ENCODE measurements around the gene CDYL2. TPM values are rescaled to one million over a fixed set of nuclear protein-coding genes. Genes with fewer than 3 reads are reported as not detected.

The CDYL2 gene
- total and polyA plus RNA-seq, 4 donors = 8.5 to 15.9 (median 11.7) TPM

DNA sequence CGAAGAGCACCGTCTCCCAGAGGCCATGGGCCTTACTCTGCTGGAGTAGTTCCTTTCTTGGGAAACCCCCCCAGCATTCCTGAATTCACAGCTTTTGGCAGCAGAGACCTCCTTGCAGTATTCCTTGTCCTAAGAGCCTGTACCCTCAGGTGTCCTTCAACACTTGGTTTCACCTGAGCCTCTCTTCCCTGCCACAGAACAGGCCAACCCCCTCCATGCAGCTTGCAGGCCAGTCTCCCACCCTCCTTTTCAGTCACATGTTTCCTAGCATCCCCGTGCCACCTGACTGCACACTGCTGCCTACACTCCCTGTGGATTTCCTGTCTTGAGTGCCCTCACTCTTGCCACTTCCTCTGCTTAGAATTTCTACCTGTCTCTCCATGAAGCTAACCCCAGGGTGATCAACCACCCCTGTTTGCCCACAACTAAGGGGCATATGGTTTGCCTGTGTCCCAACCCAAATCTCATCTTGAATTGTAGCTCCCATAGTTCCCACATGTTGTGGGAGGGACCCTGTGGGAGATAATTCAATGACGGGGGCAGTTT lies 198.1 kb downstream of the CDYL2 start:
- no peak for DNase-seq (ENCODE audit: low read depth in 4 of 6, low spot score in 6 of 6)
- Histone ChIP-seq H3K36me3 (ENCODE audit: control insufficient read depth, insufficient read depth, low read length) (peaks cover 36% of the 10 kb centered on the region), H3K27me3 (ENCODE audit: control insufficient read depth, insufficient read depth, low read length) (no peaks in the 10 kb centered on the region), H3K4me3 (ENCODE audit: low read depth, low read length) (no peak overlapping the region), H3K27ac (ENCODE audit: low read depth, low read length) (no peak overlapping the region), H3K4me1 (ENCODE audit: control insufficient read depth, insufficient read depth, low read length) (no peaks in the 10 kb centered on the region), H3K9me3 (ENCODE audit: control insufficient read depth, insufficient read depth, low read length) (no peaks in the 10 kb centered on the region)
- WGBS (ENCODE audit: insufficient coverage) = 98% methylated on average over 3 of the region's 4 CpGs

DNA sequence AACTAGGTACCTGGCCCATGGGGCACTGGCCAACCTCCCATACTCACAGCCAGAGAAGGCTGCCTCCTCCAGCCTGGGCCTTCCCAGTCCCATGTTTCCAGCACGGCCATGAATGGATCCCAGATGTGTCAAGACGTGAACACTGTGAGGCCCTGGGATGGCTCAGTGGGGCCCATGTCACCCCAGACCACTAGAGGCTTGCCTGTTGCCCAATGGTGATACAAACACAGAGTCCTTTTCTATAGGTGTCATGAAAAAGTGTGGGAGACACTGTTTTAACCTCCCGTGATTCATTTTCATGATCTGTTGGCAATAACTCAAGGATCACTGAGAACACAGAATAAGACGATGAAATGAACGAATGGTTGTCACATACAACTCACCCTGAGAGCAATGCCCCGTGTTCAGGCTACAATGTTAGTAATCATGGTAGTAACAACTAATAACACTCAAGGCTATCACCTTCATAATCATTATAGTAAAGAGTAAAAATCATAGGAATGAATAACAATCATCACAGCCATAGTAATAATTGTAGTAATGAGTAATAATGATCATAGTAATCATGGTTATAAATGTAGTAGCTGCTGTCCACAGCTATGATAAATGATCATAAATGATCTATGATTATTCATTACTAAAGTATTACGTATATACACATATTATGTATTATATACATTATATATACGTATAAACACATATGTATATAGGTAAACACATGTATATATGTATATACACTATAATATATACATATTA lies 199.6 kb downstream of the CDYL2 start:
- no peaks in the 10 kb centered on the region for H3K9me3 ChIP-seq (ENCODE audit: control insufficient read depth, insufficient read depth, low read length)
- H3K4me3 ChIP-seq (ENCODE audit: low read depth, low read length) = no peak overlapping the region
- no peak overlapping the region for H3K27ac ChIP-seq (ENCODE audit: low read depth, low read length)
- H3K27me3 ChIP-seq (ENCODE audit: control insufficient read depth, insufficient read depth, low read length) = no peaks in the 10 kb centered on the region
- no peak for DNase-seq (ENCODE audit: low read depth in 4 of 6, low spot score in 6 of 6)
- H3K36me3 ChIP-seq (ENCODE audit: control insufficient read depth, insufficient read depth, low read length) = peaks cover 28% of the 10 kb centered on the region
- no peaks in the 10 kb centered on the region for H3K4me1 ChIP-seq (ENCODE audit: control insufficient read depth, insufficient read depth, low read length)
- WGBS (ENCODE audit: insufficient coverage) = 100% methylated on average over 2 of the region's 8 CpGs

DNA sequence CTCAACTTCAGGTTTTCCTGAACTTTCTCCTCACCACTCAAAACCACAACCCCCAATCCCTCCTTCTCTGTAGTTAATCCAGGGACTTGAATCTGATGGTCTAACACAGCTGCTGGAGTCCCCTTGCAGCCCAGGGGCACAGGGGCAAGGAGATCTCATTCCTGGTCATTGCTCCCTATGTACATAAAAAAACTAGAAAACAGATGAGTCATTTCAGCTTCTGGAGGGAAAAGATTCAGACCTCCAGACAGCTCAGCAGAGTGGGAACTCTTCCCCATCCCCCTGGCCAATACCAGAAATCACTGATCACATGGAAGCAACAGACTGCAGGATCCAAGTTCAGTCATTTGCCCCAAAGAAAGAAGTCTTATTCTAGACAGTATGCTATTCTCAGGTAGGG lies 201.5 kb downstream of the CDYL2 start:
- Histone ChIP-seq H3K36me3 (ENCODE audit: control insufficient read depth, insufficient read depth, low read length) (peaks cover 22% of the 10 kb centered on the region), H3K4me3 (ENCODE audit: low read depth, low read length) (no peak overlapping the region), H3K9me3 (ENCODE audit: control insufficient read depth, insufficient read depth, low read length) (no peaks in the 10 kb centered on the region), H3K27ac (ENCODE audit: low read depth, low read length) (no peak overlapping the region), H3K4me1 (ENCODE audit: control insufficient read depth, insufficient read depth, low read length) (no peaks in the 10 kb centered on the region), H3K27me3 (ENCODE audit: control insufficient read depth, insufficient read depth, low read length) (no peaks in the 10 kb centered on the region)
- no peak for DNase-seq (ENCODE audit: low read depth in 4 of 6, low spot score in 6 of 6)

DNA sequence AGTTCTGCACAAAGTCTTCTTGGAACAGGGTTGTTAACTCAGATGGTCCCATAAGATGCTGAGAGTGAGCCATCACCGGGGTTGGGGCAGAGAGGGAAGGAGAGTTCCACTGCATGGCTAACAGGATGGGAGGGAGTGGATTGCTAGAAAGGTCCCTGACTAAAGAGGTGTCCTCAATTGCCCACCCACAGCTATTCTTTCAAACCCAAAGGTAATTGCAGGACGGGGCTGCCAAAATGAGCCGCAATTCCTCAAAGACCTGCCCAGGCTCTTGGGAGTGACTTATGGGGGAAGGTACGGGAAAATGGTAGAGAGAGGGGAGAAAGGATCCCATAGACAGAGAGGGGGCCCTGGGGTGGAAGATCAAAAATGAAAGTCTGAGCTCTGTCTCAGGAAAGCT lies 203.2 kb downstream of the CDYL2 start:
- Histone ChIP-seq H3K4me3 (ENCODE audit: low read depth, low read length) (no peak overlapping the region), H3K27ac (ENCODE audit: low read depth, low read length) (no peak overlapping the region), H3K4me1 (ENCODE audit: control insufficient read depth, insufficient read depth, low read length) (no peaks in the 10 kb centered on the region), H3K9me3 (ENCODE audit: control insufficient read depth, insufficient read depth, low read length) (no peaks in the 10 kb centered on the region), H3K36me3 (ENCODE audit: control insufficient read depth, insufficient read depth, low read length) (peaks cover 14% of the 10 kb centered on the region), H3K27me3 (ENCODE audit: control insufficient read depth, insufficient read depth, low read length) (no peaks in the 10 kb centered on the region)
- DNase-seq (ENCODE audit: low read depth in 4 of 6, low spot score in 6 of 6) = no peak
- 60% methylated on average over 2 of the region's 4 CpGs for WGBS (ENCODE audit: insufficient coverage)

DNA sequence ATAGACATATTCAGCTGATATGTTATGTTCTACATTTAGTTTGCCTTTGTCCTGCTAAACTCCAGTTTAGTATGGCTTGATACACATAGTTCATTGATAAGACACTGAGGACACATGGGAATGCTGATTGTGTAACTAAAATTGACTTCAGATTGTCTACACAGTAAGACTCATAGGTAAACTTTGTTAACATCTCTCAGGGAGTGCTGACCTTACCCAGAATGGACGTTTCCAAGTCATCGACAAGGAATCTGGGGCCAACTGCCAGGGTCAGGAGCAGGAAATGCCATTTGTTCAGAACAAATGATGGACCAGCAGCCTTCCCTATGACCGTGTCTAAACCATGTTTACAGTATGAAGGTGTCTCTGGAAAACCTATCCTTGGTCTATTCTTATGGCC lies 204.9 kb downstream of the CDYL2 start:
- no peak overlapping the region for H3K4me3 ChIP-seq (ENCODE audit: low read depth, low read length)
- no peaks in the 10 kb centered on the region for H3K27me3 ChIP-seq (ENCODE audit: control insufficient read depth, insufficient read depth, low read length)
- DNase-seq (ENCODE audit: low read depth in 4 of 6, low spot score in 6 of 6) = no peak
- peaks cover 8% of the 10 kb centered on the region for H3K36me3 ChIP-seq (ENCODE audit: control insufficient read depth, insufficient read depth, low read length)
- H3K9me3 ChIP-seq (ENCODE audit: control insufficient read depth, insufficient read depth, low read length) = no peaks in the 10 kb centered on the region
- no peaks in the 10 kb centered on the region for H3K4me1 ChIP-seq (ENCODE audit: control insufficient read depth, insufficient read depth, low read length)
- WGBS (ENCODE audit: insufficient coverage) = 93% methylated on average over 3 of the region's 3 CpGs
- H3K27ac ChIP-seq (ENCODE audit: low read depth, low read length) = no peak overlapping the region

DNA sequence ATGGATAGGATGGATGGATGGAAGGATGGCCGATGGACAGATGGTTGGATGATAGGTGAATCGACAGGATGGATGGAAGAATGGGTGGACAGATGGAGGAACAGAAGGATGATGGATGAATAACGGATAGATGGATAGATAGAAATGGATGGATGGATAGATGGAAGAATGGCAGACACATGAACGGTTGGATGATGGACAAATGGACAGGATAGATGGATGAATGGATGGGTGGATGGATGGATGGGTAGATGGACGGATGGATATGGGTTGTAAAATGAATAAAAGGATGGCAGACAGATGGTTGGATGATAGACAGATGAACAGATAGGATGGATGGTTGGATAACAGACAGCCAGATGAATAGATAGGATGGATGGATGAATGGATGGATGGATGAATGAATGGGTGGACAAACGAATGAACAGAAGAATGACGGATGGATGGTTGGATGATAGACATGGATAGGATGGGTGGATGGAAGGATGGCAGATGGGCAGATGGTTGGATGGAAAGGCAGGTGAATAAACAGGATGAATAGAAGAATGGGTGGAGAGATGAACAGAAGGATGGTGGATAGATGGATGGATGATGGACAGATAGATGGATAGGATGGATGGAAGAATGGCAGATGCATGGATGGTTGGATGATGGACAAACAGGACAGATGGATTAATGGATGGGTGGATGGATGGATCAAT lies 207.7 kb downstream of the CDYL2 start:
- H3K36me3 ChIP-seq (ENCODE audit: control insufficient read depth, insufficient read depth, low read length) = no peaks in the 10 kb centered on the region
- no peaks in the 10 kb centered on the region for H3K27me3 ChIP-seq (ENCODE audit: control insufficient read depth, insufficient read depth, low read length)
- H3K4me3 ChIP-seq (ENCODE audit: low read depth, low read length) = no peak overlapping the region
- H3K27ac ChIP-seq (ENCODE audit: low read depth, low read length) = no peak overlapping the region
- H3K9me3 ChIP-seq (ENCODE audit: control insufficient read depth, insufficient read depth, low read length) = no peaks in the 10 kb centered on the region
- WGBS (ENCODE audit: insufficient coverage) = 90% methylated on average over 7 of the region's 7 CpGs
- H3K4me1 ChIP-seq (ENCODE audit: control insufficient read depth, insufficient read depth, low read length) = no peaks in the 10 kb centered on the region
- DNase-seq (ENCODE audit: low read depth in 4 of 6, low spot score in 6 of 6) = no peak

DNA sequence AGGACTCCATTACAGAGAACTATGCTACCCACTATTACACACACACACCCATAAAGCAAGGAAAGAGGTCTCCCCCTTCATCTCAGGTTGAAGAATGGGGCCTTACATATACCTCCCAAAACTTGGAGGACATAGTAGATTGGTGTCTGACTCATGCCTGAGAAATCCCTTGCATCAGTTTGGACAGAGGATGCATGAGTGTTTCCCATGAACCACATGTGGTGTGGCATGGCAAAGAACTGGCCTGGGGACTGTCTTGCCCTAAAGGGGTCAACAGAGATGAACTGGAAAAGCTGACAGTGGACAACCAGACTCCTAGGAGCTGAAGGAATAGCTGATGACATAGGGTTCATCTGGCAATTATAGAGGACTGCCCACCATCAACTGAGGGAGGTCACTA lies 209.6 kb downstream of the CDYL2 start:
- no peaks in the 10 kb centered on the region for H3K9me3 ChIP-seq (ENCODE audit: control insufficient read depth, insufficient read depth, low read length)
- H3K4me3 ChIP-seq (ENCODE audit: low read depth, low read length) = no peak overlapping the region
- H3K4me1 ChIP-seq (ENCODE audit: control insufficient read depth, insufficient read depth, low read length) = no peaks in the 10 kb centered on the region
- no peaks in the 10 kb centered on the region for H3K36me3 ChIP-seq (ENCODE audit: control insufficient read depth, insufficient read depth, low read length)
- H3K27me3 ChIP-seq (ENCODE audit: control insufficient read depth, insufficient read depth, low read length) = no peaks in the 10 kb centered on the region
- no peak for DNase-seq (ENCODE audit: low read depth in 4 of 6, low spot score in 6 of 6)
- no peak overlapping the region for H3K27ac ChIP-seq (ENCODE audit: low read depth, low read length)

DNA sequence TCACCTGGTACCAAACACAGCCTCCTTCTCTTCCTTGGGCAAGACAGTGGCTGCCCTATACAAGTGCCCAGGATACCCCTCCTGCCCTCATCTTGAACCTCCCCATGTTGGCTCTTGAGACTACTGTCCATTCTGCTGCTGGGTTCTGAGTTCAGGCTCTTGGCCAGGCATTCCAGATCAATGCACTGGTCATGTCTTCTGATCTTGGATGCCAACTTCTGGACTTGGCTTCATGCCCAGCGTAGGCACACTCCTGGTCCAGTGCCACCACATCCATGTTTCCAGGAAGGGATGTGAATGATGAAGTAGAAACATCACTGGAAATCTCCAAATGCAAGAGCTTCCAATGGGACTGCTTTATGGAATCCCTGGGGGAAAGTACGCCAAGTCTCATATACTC lies 212.1 kb downstream of the CDYL2 start:
- Histone ChIP-seq H3K27ac (ENCODE audit: low read depth, low read length) (no peak overlapping the region), H3K4me3 (ENCODE audit: low read depth, low read length) (no peak overlapping the region), H3K36me3 (ENCODE audit: control insufficient read depth, insufficient read depth, low read length) (no peaks in the 10 kb centered on the region), H3K4me1 (ENCODE audit: control insufficient read depth, insufficient read depth, low read length) (no peaks in the 10 kb centered on the region), H3K9me3 (ENCODE audit: control insufficient read depth, insufficient read depth, low read length) (no peaks in the 10 kb centered on the region), H3K27me3 (ENCODE audit: control insufficient read depth, insufficient read depth, low read length) (no peaks in the 10 kb centered on the region)
- 71% methylated on average over 2 of the region's 2 CpGs for WGBS (ENCODE audit: insufficient coverage)
- DNase-seq (ENCODE audit: low read depth in 4 of 6, low spot score in 6 of 6) = no peak

DNA sequence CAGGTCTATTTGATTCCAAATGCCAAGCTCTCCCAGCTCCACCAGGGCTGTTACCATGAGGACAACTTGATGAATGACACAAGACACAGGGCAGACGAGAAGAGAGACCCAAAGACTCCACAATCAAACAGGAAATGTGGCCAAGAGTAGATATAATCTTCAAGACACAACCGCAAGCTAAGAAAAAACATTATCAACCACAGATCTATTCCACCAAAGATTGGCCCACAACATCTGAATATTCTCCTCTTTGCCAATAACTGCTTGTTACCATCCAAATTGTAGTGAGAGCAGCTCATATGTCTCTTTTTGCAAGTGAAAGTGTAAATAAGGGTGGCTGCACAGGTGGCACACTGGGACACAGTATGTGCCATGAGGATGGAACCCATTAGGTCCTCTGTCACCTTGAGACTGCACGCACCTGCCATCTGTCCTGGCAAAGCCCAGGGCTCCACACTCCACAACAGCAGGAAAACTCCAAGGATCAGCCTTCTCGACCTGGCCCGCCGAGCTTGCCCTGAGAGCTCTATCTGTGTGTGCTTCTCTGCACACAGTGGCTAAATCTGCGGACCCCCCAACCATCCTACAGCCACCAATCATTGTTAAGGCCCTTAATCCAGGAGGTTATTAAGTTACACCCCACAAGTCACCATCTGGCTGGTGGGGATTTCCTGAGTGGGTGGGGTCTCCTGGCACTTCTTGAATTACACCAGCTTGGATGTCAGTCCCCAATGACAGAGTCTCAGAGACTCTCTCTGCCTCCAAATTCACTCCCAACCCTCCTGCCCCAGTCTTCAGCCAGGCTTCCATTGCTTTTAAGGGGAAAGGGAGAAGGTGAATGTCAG lies 213.1 kb downstream of the CDYL2 start:
- Histone ChIP-seq H3K9me3 (ENCODE audit: control insufficient read depth, insufficient read depth, low read length) (no peaks in the 10 kb centered on the region), H3K4me1 (ENCODE audit: control insufficient read depth, insufficient read depth, low read length) (no peaks in the 10 kb centered on the region), H3K27me3 (ENCODE audit: control insufficient read depth, insufficient read depth, low read length) (no peaks in the 10 kb centered on the region), H3K4me3 (ENCODE audit: low read depth, low read length) (no peak overlapping the region), H3K36me3 (ENCODE audit: control insufficient read depth, insufficient read depth, low read length) (no peaks in the 10 kb centered on the region), H3K27ac (ENCODE audit: low read depth, low read length) (no peak overlapping the region)
- DNase-seq (ENCODE audit: low read depth in 4 of 6, low spot score in 6 of 6) = no peak
- 97% methylated on average over 3 of the region's 7 CpGs for WGBS (ENCODE audit: insufficient coverage)

Measured in spinal cord (tissue), 10 donors.